Sigmoid colon (tissue), 4 donors: Measurements from ENCODE around the gene METTL23.

Source experiments
- EP300 ChIP-seq, 4 donors: sonication (generic); formaldehyde crosslinking; IDR thresholded peaks; one replicate each; pipeline ENCODE4 v1.6.1; 2017; ENCODE audit warnings: antibody characterized with exemption in 4 of 4
- POLR2A ChIP-seq, 2 donors: fragments of 450-650 bp; IDR thresholded peaks; one replicate each; pipeline ENCODE4 v1.6.1; 2016; ENCODE audit warnings: antibody characterized with exemption in 2 of 2, mild to moderate bottlenecking in 2 of 2, moderate library complexity in 2 of 2
- POLR2AphosphoS5 ChIP-seq, 4 donors: sonication (generic); formaldehyde crosslinking; IDR thresholded peaks; one replicate each; pipeline ENCODE4 v1.6.1; 2017; ENCODE audit warnings: antibody characterized with exemption in 4 of 4
- TF ChIP-seq, protein P1 (sequence below), 4 experiments: fragments of 450-650 bp in 3 of 4; fragments of 200-600 bp in 1 of 4; IDR thresholded peaks; one replicate each; pipeline ENCODE4 v1.5.1; 2016 to 2019; ENCODE audit warnings: antibody characterized with exemption in 4 of 4, mild to moderate bottlenecking in 3 of 4, moderate library complexity in 2 of 4

DNA sequence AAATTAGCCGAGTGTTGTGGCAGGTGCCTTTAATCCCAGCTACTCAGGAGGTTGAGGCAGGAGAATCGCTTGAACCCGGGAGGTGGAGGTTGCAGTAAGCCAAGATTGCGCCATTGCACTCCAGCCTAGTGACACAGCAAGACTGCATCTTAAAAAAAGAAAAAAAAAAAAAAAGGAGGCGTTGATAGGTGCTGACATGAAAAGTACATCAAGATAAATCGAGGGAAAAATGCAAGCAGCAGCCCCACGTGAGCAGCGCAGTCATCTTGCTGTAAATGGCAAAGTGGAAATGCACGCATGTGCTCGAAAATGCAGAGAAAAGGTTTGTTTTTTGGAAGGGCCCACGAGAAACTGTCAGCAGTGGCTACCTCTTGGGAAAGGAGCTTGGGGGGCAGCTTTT is 36.8 kb upstream of the METTL23 start:
- TF ChIP-seq, protein P1, sequence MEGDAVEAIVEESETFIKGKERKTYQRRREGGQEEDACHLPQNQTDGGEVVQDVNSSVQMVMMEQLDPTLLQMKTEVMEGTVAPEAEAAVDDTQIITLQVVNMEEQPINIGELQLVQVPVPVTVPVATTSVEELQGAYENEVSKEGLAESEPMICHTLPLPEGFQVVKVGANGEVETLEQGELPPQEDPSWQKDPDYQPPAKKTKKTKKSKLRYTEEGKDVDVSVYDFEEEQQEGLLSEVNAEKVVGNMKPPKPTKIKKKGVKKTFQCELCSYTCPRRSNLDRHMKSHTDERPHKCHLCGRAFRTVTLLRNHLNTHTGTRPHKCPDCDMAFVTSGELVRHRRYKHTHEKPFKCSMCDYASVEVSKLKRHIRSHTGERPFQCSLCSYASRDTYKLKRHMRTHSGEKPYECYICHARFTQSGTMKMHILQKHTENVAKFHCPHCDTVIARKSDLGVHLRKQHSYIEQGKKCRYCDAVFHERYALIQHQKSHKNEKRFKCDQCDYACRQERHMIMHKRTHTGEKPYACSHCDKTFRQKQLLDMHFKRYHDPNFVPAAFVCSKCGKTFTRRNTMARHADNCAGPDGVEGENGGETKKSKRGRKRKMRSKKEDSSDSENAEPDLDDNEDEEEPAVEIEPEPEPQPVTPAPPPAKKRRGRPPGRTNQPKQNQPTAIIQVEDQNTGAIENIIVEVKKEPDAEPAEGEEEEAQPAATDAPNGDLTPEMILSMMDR (IDR thresholded peaks at IDR 0.05) = no peak
- no peak for TF ChIP-seq POLR2AphosphoS5 (IDR thresholded peaks at IDR 0.05)
- TF ChIP-seq EP300 (IDR thresholded peaks at IDR 0.05) = no peak
- no peak for TF ChIP-seq POLR2A (IDR thresholded peaks at IDR 0.05)
